ENCODE data around the gene KCTD17.

GRCh38 chr22:37008365-37008764 is 43.2 kb upstream of the KCTD17 start:
- TF ChIP-seq CTCF (IDR thresholded peaks at IDR 0.05; ENCODE audit: insufficient read depth, low read depth, low read length) (no peak), EZH2 (IDR thresholded peaks at IDR 0.05; ENCODE audit: insufficient read depth, low read length) (no peak)

Data from astrocyte (in vitro differentiated cells and primary cell).